Epithelial cell of proximal tubule (primary cell): ENCODE measurements around the gene ARFRP1. TPM values are rescaled to one million over a fixed set of nuclear protein-coding genes. Genes with fewer than 3 reads are reported as not detected.

Experiments used
- DNase-seq: peaks from one replicate; pipeline ENCODE4 v3.0.0-alpha.2; 2011; ENCODE audit warnings: low read depth
- H3K4me3 ChIP-seq: 2 replicates; pipeline ENCODE4 v1.5.1; 2011; ENCODE audit warnings: low read depth, mild to moderate bottlenecking, low read length
- CTCF ChIP-seq: conservative IDR thresholded peaks from 2 replicates; pipeline ENCODE4 v1.5.1; 2012; ENCODE audit warnings: low read depth, mild to moderate bottlenecking, low read length
- total RNA-seq: library from RNA; depleted of rRNA; stranded (reverse); fragments of >200 nt; gene quantifications from 2 replicates; pipeline ENCODE4 v1.2.3, GENCODE V29; 2015

ARFRP1 gene
- total RNA-seq, 1 donor from 2014 or later = 49.0 TPM

- no peak for DNase-seq
- no peak for TF ChIP-seq CTCF
- no peak overlapping the region for H3K4me3 ChIP-seq
These were observed 13.0 kb downstream of the ARFRP1 start for GRCh38 chr20:63694584-63695423.

- DNase-seq = no peak
- H3K4me3 ChIP-seq = no peak overlapping the region
- no peak for TF ChIP-seq CTCF
These were observed 13.8 kb downstream of the ARFRP1 start for GRCh38 chr20:63693733-63694583.

- no peak overlapping the region for H3K4me3 ChIP-seq
- DNase-seq = no peak
- no peak for TF ChIP-seq CTCF
These were observed 14.6 kb downstream of the ARFRP1 start for GRCh38 chr20:63693083-63693732.

- DNase-seq = no peak
- H3K4me3 ChIP-seq = no peak overlapping the region
- TF ChIP-seq CTCF = no peak
These were observed 15.2 kb downstream of the ARFRP1 start for GRCh38 chr20:63692436-63693082.

- no peak for TF ChIP-seq CTCF
- H3K4me3 ChIP-seq = no peak overlapping the region
- no peak for DNase-seq
These were observed 15.9 kb downstream of the ARFRP1 start for GRCh38 chr20:63691711-63692435.

- DNase-seq = no peak
These were observed 16.7 kb downstream of the ARFRP1 start for GRCh38 chr20:63690898-63691710.

More at GRCh38 chr20:63690898-63691710, 16.7 kb downstream of the ARFRP1 start:
- no peak for TF ChIP-seq CTCF
- no peak overlapping the region for H3K4me3 ChIP-seq
